Chondrocyte (in vitro differentiated cells): ENCODE results near the gene DENND1B. TPM values are rescaled to one million over a fixed set of nuclear protein-coding genes. Genes with fewer than 3 reads are reported as not detected.

Experiments
- DNase-seq: peaks from one replicate; pipeline ENCODE4 v3.0.0; 2021; ENCODE audit warnings: mixed read lengths, low spot score
- H3K27ac Mint-ChIP-seq: one replicate; pipeline ENCODE4 v1.8.0; 2021; ENCODE audit warnings: mild to moderate bottlenecking, moderate library complexity, mixed read lengths; ENCODE audit not compliant: unreplicated experiment
- H3K27me3 Mint-ChIP-seq: 2 replicates; pipeline ENCODE4 v1.8.0; 2021; ENCODE audit warnings: low read depth, mixed read lengths
- H3K36me3 Mint-ChIP-seq: 2 replicates; pipeline ENCODE4 v1.8.0; 2021; ENCODE audit warnings: low read depth, mixed read lengths
- H3K4me1 Mint-ChIP-seq: 2 replicates; pipeline ENCODE4 v1.8.0; 2021; ENCODE audit warnings: low read depth, mild to moderate bottlenecking, mixed read lengths
- H3K4me3 Mint-ChIP-seq: one replicate; pipeline ENCODE4 v1.8.0; 2021; ENCODE audit warnings: mild to moderate bottlenecking, moderate library complexity, mixed read lengths; ENCODE audit not compliant: unreplicated experiment
- H3K9me3 Mint-ChIP-seq: 2 replicates; pipeline ENCODE4 v1.8.0; 2021; ENCODE audit warnings: low read depth, mixed read lengths
- total RNA-seq: library from RNA; stranded (reverse); gene quantifications from 3 replicates; pipeline ENCODE4 v1.2.1, GENCODE V29; 2021
- TF ChIP-seq, protein P1 (sequence below): fragments of 200-600 bp; sonication (generic); IDR thresholded peaks from 2 replicates; pipeline ENCODE4 v1.5.0; 2021; ENCODE audit warnings: antibody characterized with exemption, mild to moderate bottlenecking, moderate library complexity

Gene DENND1B
- total RNA-seq, 1 donor from 2014 or later = 10.9 TPM

DNA sequence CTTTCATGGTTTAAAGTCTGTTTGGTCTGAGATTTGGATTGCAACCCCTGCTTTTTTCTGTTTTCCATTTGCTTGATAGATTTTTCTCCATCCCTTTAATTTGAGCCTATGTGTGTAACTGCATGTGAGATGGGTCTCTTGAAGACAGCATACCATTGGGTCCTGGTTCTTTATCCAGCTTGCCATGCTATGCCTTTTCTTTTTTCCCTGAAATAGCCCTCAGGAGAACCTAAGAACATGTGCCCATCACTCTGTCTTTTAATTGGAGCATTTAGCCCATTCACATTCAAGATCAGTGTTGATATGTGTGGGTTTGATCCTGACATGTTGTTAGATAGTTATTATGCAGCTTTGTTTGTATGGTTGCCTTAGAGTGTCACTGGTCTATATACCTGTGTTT, 21.7 kb upstream of the DENND1B start:
- DNase-seq = no peak

DNA sequence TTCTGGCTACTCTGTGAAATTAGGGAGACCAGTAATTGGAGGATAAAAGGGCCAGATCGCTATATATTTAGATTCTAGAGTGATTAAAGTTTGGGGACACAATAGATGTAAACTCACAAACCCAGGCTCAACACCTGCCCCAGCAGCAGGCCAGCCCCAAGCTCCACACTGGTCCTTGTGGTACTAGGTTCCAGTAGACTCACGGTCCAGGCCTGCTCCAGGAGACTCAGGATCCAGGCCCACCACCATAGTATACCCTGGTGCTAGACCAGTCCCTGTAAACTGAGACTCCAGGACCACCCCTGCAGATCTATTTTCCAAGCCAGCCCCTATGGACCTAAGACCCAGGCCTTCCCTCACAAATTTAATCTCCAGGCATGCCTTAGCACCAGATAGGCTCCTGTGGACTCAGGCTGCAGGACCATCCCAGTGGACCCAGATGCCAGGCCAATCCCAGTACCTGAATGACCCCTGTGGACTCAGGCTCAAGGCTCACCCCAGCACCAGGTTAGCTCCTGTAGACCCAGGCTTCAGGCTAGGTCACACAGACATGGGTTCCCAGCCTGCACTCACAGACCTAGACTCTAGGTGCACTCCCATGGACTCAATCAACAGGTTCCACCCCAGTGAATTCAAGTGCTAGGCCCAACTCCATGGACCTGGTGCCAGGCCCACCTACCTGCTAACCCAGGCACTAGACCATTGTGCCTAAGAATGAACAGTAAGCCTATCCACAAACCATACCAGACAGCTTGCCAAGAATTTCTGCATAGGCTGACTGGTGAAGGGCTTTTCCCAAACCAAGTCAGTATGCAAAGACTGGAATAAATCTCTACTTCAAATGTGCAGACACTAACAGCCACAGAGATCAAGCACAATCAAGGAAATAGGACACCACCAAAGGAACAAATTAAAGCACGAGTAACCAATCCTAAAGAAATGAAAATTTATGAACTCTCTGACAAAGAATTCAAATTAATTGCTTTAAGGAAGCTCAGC, 13.8 kb upstream of the DENND1B start:
- Mint-ChIP-seq H3K36me3 (no peaks in the 10 kb centered on the region), H3K27me3 (no peaks in the 10 kb centered on the region), H3K9me3 (no peaks in the 10 kb centered on the region), H3K4me3 (no peak overlapping the region), H3K4me1 (peaks cover 19% of the 10 kb centered on the region), H3K27ac (peak overlapping the region; percentile 52)
- DNase-seq = no peak
- TF ChIP-seq, protein P1, sequence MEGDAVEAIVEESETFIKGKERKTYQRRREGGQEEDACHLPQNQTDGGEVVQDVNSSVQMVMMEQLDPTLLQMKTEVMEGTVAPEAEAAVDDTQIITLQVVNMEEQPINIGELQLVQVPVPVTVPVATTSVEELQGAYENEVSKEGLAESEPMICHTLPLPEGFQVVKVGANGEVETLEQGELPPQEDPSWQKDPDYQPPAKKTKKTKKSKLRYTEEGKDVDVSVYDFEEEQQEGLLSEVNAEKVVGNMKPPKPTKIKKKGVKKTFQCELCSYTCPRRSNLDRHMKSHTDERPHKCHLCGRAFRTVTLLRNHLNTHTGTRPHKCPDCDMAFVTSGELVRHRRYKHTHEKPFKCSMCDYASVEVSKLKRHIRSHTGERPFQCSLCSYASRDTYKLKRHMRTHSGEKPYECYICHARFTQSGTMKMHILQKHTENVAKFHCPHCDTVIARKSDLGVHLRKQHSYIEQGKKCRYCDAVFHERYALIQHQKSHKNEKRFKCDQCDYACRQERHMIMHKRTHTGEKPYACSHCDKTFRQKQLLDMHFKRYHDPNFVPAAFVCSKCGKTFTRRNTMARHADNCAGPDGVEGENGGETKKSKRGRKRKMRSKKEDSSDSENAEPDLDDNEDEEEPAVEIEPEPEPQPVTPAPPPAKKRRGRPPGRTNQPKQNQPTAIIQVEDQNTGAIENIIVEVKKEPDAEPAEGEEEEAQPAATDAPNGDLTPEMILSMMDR = no peak

More for the DNA sequence above, 21.7 kb upstream of the DENND1B start:
- TF ChIP-seq, protein P1 = no peak
- H3K4me1 Mint-ChIP-seq = peaks cover 19% of the 10 kb centered on the region
- H3K4me3 Mint-ChIP-seq = no peak overlapping the region
- no peaks in the 10 kb centered on the region for H3K27me3 Mint-ChIP-seq
- peaks cover 31% of the 10 kb centered on the region for H3K9me3 Mint-ChIP-seq
- H3K27ac Mint-ChIP-seq = no peak overlapping the region
- peaks cover 17% of the 10 kb centered on the region for H3K36me3 Mint-ChIP-seq

DNA sequence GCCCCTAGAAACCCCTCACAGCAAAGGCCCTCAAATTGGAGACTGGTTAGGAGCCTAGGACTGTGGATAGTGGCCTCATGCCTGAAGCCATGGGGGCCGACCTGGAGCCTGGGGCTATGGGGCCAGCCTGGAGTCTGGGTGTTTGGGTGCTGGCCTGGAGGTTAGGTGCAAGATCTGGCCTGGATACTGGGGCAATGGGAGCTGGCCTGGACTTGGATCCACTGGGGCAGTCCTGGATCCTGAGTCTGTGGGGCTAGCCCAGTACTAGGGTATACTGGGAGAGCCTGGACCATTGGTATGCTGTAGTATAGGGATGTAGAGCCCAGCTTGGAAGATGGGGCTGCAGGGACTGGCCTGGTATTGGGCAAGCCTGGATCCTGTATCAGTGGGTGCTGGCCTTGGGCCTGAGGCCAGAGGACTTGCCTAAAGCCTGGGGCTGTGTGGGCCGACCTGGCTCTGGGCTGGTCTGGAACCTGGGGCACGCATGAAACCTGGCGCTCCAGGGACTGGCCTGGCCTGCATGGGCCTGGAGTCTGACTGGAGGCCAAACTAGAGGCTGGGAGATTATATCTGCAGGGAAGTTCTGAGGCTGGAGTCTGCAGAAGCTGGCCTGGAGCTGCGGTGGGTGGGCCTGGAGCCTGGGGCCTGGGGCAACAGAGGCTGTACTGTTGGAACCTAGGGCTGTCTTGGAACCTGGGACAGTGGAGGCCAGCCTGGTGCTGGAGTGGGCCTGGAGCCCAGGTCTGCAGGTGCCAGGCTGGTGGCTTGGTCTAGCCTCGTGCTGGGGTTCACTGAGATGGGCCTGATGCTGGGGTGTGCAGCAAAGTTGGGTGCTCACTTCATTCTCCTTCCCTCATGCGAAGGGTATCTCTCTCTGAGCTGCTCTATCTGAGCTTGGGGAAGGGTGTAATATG, 12.6 kb upstream of the DENND1B start:
- Mint-ChIP-seq H3K27ac (no peak overlapping the region), H3K9me3 (no peaks in the 10 kb centered on the region), H3K36me3 (no peaks in the 10 kb centered on the region), H3K27me3 (no peaks in the 10 kb centered on the region), H3K4me3 (no peak overlapping the region), H3K4me1 (peaks cover 31% of the 10 kb centered on the region)
- TF ChIP-seq, protein P1 = no peak
- no peak for DNase-seq

DNA sequence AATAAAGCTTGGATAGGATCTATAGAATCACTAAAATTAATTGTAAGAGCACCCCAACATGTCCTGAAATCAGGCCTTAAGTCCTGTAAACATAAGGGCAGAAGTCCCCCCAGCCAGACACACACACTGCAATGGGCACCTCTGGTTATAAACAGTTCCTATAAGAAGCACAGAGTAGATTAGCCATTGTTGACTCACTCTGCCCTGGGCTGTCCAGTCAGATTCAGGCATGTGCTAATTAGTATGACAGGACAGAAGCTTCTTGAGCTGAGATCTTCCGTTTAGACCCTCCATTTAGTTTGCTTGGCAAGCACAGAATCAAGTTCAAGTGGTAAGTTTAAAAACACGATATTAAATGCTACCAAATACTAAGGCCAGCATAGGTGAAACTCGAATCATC, 11.8 kb upstream of the DENND1B start:
- H3K36me3 Mint-ChIP-seq = no peaks in the 10 kb centered on the region
- TF ChIP-seq, protein P1 = no peak
- no peaks in the 10 kb centered on the region for H3K27me3 Mint-ChIP-seq
- no peaks in the 10 kb centered on the region for H3K9me3 Mint-ChIP-seq
- H3K4me3 Mint-ChIP-seq = no peak overlapping the region
- peaks cover 39% of the 10 kb centered on the region for H3K4me1 Mint-ChIP-seq
- DNase-seq = no peak
- no peak overlapping the region for H3K27ac Mint-ChIP-seq

DNA sequence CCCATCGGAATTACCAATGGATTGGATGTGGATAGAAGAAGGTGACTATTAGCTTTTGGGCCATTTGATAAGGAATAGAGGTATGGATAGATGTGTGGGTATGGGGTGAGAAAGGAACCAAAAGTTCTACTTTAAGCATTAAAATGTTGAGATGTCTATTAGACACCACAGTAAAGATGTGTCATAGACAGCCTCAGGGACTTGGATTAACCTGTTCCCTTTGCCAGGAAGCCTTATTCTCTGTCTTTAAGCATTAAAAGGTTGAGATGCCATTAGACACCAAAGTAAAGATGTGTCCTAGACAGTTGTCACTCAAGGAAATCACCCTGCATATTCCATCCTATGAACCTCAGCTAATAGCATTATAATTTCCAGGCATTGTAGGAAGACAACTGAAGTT, 11.0 kb upstream of the DENND1B start:
- no peak overlapping the region for H3K4me3 Mint-ChIP-seq
- no peak for DNase-seq
- no peaks in the 10 kb centered on the region for H3K36me3 Mint-ChIP-seq
- H3K4me1 Mint-ChIP-seq = peaks cover 41% of the 10 kb centered on the region
- H3K27me3 Mint-ChIP-seq = no peaks in the 10 kb centered on the region
- no peaks in the 10 kb centered on the region for H3K9me3 Mint-ChIP-seq
- no peak overlapping the region for H3K27ac Mint-ChIP-seq
- TF ChIP-seq, protein P1 = no peak
